Activated CD4-positive, alpha-beta T cell treated with anti-CD3 and anti-CD28 coated beads, Interleukin-2, amount 50 U/mL, for 4 hours (primary cell): ENCODE data around the gene AEBP1.
"Not testable (repeated sequence)": the region's sequence is repeated elsewhere in the genome, so short reads cannot be mapped to it uniquely, and the experiment has no call there.

Experiments used
- DNase-seq, 2 experiments: peaks; one replicate each; pipeline ENCODE4 v3.0.0-alpha.2; 2020

AEBP1 gene

GRCh38 chr7:44121761-44122420, 17.7 kb downstream of the AEBP1 start:
- DNase-seq = no peak

GRCh38 chr7:44122529-44122928, 18.4 kb downstream of the AEBP1 start:
- no peak for DNase-seq

- DNase-seq = peak; percentile 96 to 97
Measured at GRCh38 chr7:44123190-44124003, 19.3 kb downstream of the AEBP1 start, which contains the start of gene POLD2. Gene POLD2, minus strand, starts transcription at chr7:44123548. Its CDS starts 1,495 bp downstream, at chr7:44122053.

GRCh38 chr7:44124822-44125202, 20.7 kb downstream of the AEBP1 start:
- no peak for DNase-seq

- DNase-seq = not testable (repeated sequence)
Measured at GRCh38 chr7:44126574-44126973, 22.4 kb downstream of the AEBP1 start.

- no peak for DNase-seq
Measured at GRCh38 chr7:44127161-44127560, 23.0 kb downstream of the AEBP1 start.

- DNase-seq = no peak
Measured at GRCh38 chr7:44128721-44129582, 24.8 kb downstream of the AEBP1 start.

GRCh38 chr7:44131173-44132029, 27.3 kb downstream of the AEBP1 start:
- no peak for DNase-seq

GRCh38 chr7:44132039-44132438, 27.9 kb downstream of the AEBP1 start:
- no peak for DNase-seq

- no peak for DNase-seq
Measured at GRCh38 chr7:44133295-44133694, 29.1 kb downstream of the AEBP1 start.

GRCh38 chr7:44134943-44135628, 30.9 kb downstream of the AEBP1 start:
- DNase-seq = no peak

- DNase-seq = no peak
Measured at GRCh38 chr7:44136731-44137130, 32.6 kb downstream of the AEBP1 start.

- DNase-seq = no peak
Measured at GRCh38 chr7:44138698-44139097, 34.6 kb downstream of the AEBP1 start.

GRCh38 chr7:44139311-44140010, 35.3 kb downstream of the AEBP1 start:
- no peak for DNase-seq

GRCh38 chr7:44140341-44140740, 36.2 kb downstream of the AEBP1 start:
- DNase-seq = no peak

- no peak for DNase-seq
Measured at GRCh38 chr7:44141221-44141850, 37.2 kb downstream of the AEBP1 start, which contains the start of gene MYL7. Gene MYL7, minus strand, starts transcription at chr7:44141332. Its CDS starts 27 bp downstream, at chr7:44141305.

- DNase-seq = no peak
Measured at GRCh38 chr7:44142028-44142427, 37.9 kb downstream of the AEBP1 start.

- DNase-seq = no peak
Measured at GRCh38 chr7:44143646-44144250, 39.6 kb downstream of the AEBP1 start.

- DNase-seq = no peak
Measured at GRCh38 chr7:44144426-44144967, 40.4 kb downstream of the AEBP1 start.
